Measurements from ENCODE around the gene UPK3BL2.
A peak's percentile ranks its signal among the peaks of the same experiment; 100 is the strongest.
"Not testable (repeated sequence)": the region's sequence is repeated elsewhere in the genome, so short reads cannot be mapped to it uniquely, and the experiment has no call there.

The UPK3BL2 gene

GRCh38 chr7:102517550-102518147 lies 25.8 kb downstream of the UPK3BL2 start, which contains the start of gene RASA4B:
RASA4B (minus strand) TSS chr7:102517777; CDS start chr7:102517710, 67 bp downstream.
- not testable (repeated sequence) for H3K27ac ChIP-seq (replicated peaks); H3K27me3 ChIP-seq (ENCODE audit: insufficient read depth, poor library complexity, severe bottlenecking)
- peak within 1 kb of the TSS; percentile 25; the same call in 1 of the 2 replicates for H3K4me3 ChIP-seq (replicated peaks; ENCODE audit: insufficient read depth, low read length)
- peak in 1 of 2 experiments; percentile 0 for DNase-seq (ENCODE audit: low read depth in 1 of 2, low spot score in 1 of 2)

GRCh38 chr7:102516951-102517350 lies 26.5 kb downstream of the UPK3BL2 start:
- H3K4me3 ChIP-seq (replicated peaks; ENCODE audit: insufficient read depth, low read length); H3K27me3 ChIP-seq (ENCODE audit: insufficient read depth, poor library complexity, severe bottlenecking); DNase-seq (ENCODE audit: low read depth in 1 of 2, low spot score in 1 of 2); H3K27ac ChIP-seq (replicated peaks): not testable (repeated sequence)

DNA sequence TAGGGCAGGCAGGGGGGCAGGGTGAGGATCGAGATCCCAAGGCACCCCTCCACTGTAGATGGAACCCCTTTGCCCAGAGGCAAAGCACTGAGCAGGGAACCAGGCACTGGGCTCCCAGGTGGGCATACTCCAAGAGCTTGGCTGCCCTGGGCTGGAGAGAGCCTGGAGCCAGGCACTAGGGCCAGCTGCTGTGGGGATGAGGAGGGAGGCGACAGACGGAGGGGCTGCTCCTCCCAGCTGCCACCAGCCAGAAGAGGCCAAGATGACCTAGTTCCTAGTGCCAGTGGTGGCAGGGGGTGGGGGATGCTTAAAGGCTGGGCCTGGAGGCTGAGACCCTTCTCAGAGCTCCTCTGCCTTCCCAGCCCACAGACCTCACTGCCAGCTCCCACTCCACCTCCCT lies 27.6 kb downstream of the UPK3BL2 start:
- H3K27ac ChIP-seq (replicated peaks); H3K27me3 ChIP-seq (ENCODE audit: insufficient read depth, poor library complexity, severe bottlenecking); H3K4me3 ChIP-seq (replicated peaks; ENCODE audit: insufficient read depth, low read length); DNase-seq (ENCODE audit: low read depth in 1 of 2, low spot score in 1 of 2): not testable (repeated sequence)

DNA sequence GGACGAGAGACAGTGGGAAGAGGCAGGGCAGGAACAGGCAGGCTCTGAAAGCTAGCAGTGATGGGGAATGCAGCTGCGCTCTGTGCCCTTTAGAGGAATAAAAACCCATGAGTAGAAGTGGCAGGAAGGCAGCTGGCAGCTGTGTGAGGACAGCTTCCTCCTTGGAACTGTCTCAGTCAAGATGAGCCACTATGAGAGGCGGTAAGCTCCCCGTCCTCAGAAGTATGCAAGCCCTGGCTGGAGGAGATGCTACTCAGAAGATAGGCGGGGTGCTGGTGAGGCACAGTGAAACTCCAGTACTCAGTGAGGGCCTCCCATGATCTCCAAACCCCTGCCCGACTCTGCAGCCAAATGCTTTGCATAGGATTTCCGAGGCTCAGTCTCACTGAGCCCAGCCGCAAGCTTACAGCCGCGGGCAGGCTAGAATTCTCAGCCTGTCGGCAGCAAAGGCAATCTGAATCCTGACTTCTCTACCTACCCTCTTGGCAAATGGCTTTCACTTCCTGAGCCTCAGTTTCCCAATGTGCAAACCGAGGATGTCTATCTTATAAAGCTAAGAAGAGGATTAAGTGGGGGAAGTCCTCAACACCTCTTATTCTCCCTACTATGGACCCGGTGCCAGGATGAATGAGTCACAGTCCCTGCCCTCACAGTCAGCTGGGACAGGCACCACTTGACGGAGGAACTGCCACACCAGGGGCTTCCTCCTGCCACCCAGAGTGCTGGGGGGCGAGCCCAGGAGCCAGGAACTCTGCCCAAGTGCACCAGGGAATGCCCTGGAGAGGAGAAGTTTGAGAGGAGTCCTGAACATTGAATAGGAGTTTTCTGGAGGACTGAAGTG lies 28.4 kb downstream of the UPK3BL2 start:
- not testable (repeated sequence) for H3K27ac ChIP-seq (replicated peaks)

GRCh38 chr7:102512642-102513221 lies 30.8 kb downstream of the UPK3BL2 start:
- DNase-seq (ENCODE audit: low read depth in 1 of 2, low spot score in 1 of 2): peak; percentile 63 to 99
- not testable (repeated sequence) for H3K4me3 ChIP-seq (replicated peaks; ENCODE audit: insufficient read depth, low read length); H3K27me3 ChIP-seq (ENCODE audit: insufficient read depth, poor library complexity, severe bottlenecking)
- H3K27ac ChIP-seq (replicated peaks): peak overlapping the region; percentile 70

More for the DNA sequence above, 28.4 kb downstream of the UPK3BL2 start:
- H3K27me3 ChIP-seq (ENCODE audit: insufficient read depth, poor library complexity, severe bottlenecking); DNase-seq (ENCODE audit: low read depth in 1 of 2, low spot score in 1 of 2); H3K4me3 ChIP-seq (replicated peaks; ENCODE audit: insufficient read depth, low read length): not testable (repeated sequence)

DNA sequence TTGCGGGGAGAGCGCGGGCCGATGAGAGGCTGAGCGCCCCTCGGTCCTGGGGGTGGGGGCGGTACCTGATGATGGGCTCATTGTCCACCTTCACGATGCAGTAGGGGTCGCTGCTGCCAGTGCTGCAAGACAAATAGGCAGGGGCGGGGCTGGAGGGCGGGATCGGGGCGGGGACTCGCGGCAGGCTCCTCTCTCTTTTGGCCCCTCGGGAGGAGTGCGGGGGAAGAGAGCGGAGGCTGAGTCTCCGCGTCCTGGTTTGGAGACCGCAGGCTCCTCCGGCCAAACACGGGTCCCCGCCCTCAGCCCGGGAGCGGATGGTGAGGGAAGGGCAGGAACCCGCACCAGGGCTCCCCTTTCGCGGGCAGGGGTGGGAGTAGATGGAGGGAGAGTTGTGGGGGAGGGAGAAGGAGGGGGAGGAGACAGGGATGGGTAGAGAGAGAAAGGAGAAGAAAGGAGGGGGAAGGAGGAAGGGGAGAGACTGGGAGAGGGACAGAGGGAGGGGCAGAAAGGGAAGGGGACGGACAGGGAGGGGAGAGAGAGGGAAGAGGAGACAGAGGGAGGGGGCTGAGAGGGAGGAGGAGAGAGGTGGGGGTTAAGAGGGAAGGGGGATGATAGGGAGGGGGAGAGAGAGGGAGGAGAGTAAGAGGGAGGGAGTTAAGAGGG lies 31.5 kb downstream of the UPK3BL2 start:
- not testable (repeated sequence) for DNase-seq (ENCODE audit: low read depth in 1 of 2, low spot score in 1 of 2)

GRCh38 chr7:102510575-102510974 lies 32.9 kb downstream of the UPK3BL2 start:
- not testable (repeated sequence) for H3K27me3 ChIP-seq (ENCODE audit: insufficient read depth, poor library complexity, severe bottlenecking); H3K27ac ChIP-seq (replicated peaks); H3K4me3 ChIP-seq (replicated peaks; ENCODE audit: insufficient read depth, low read length)
- peak in 1 of 2 experiments; percentile 0 for DNase-seq (ENCODE audit: low read depth in 1 of 2, low spot score in 1 of 2)

More for the DNA sequence above, 31.5 kb downstream of the UPK3BL2 start:
- not testable (repeated sequence) for H3K4me3 ChIP-seq (replicated peaks; ENCODE audit: insufficient read depth, low read length); H3K27ac ChIP-seq (replicated peaks); H3K27me3 ChIP-seq (ENCODE audit: insufficient read depth, poor library complexity, severe bottlenecking)

DNA sequence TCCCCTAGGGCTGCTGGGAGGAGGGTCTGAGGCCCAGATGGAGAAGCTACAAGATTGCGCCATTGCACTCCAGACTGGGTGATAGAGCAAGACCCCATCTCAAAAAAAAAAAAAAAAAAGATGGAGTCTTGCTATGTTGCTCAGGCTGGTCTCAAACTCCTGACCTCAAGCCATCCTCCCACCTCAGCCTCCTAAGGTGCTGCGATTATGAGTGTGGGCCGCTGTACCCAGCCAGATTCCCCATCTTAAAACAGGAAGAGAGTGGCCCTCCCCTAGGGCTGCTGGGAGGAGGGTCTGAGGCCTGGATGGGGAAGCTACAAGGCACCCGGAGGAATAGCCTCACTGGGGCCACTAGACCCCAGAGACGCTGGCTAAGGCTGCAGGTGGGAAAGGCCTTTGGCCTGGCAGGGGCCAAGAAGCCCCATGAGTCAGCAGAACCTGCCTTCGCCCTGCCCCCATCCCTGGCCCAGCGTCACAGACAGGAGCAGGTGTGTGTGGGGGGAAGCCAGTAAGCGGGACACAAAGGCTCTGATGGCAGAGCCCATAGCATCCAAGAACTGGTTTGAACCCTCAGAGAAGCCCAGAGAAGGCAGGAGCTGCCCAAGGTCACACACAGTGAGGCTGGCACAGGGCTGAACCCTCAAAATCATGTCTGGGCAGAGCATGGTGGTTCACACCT lies 35.9 kb downstream of the UPK3BL2 start:
- H3K27ac ChIP-seq (replicated peaks); H3K27me3 ChIP-seq (ENCODE audit: insufficient read depth, poor library complexity, severe bottlenecking): not testable (repeated sequence)

GRCh38 chr7:102505298-102506185 lies 38.0 kb downstream of the UPK3BL2 start:
- H3K27ac ChIP-seq (replicated peaks); DNase-seq (ENCODE audit: low read depth in 1 of 2, low spot score in 1 of 2); H3K27me3 ChIP-seq (ENCODE audit: insufficient read depth, poor library complexity, severe bottlenecking); H3K4me3 ChIP-seq (replicated peaks; ENCODE audit: insufficient read depth, low read length): not testable (repeated sequence)

More for the DNA sequence above, 35.9 kb downstream of the UPK3BL2 start:
- peak in 1 of 2 experiments; percentile 69 for DNase-seq (ENCODE audit: low read depth in 1 of 2, low spot score in 1 of 2)
- not testable (repeated sequence) for H3K4me3 ChIP-seq (replicated peaks; ENCODE audit: insufficient read depth, low read length)

- DNase-seq (ENCODE audit: low read depth in 1 of 2, low spot score in 1 of 2); H3K4me3 ChIP-seq (replicated peaks; ENCODE audit: insufficient read depth, low read length); H3K27ac ChIP-seq (replicated peaks); H3K27me3 ChIP-seq (ENCODE audit: insufficient read depth, poor library complexity, severe bottlenecking): not testable (repeated sequence)
These were observed 40.4 kb downstream of the UPK3BL2 start for GRCh38 chr7:102503141-102503540.

DNA sequence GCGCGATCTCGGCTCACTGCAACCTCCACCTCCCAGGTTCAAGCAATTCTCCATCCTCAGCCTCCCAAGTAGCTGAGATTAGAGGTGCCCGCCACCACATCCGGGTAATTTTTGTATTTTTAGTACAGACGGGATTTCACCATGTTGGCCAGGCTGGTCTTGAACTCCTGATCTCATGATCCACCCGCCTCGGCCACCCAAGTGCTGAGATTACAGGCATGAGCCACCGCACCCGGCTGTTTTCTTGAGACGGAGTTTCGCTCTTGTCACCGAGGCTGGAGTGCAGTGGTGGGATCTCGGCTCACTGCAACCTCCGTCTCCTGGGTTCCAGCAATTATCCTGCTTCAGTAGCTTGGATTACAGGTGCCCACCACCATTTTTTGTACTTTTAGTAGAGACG lies 45.2 kb downstream of the UPK3BL2 start:
- not testable (repeated sequence) for DNase-seq (ENCODE audit: low read depth in 1 of 2, low spot score in 1 of 2); H3K27me3 ChIP-seq (ENCODE audit: insufficient read depth, poor library complexity, severe bottlenecking); H3K27ac ChIP-seq (replicated peaks); H3K4me3 ChIP-seq (replicated peaks; ENCODE audit: insufficient read depth, low read length)

GRCh38 chr7:102497308-102497707 lies 46.2 kb downstream of the UPK3BL2 start:
- H3K27ac ChIP-seq (replicated peaks); DNase-seq (ENCODE audit: low read depth in 1 of 2, low spot score in 1 of 2); H3K27me3 ChIP-seq (ENCODE audit: insufficient read depth, poor library complexity, severe bottlenecking); H3K4me3 ChIP-seq (replicated peaks; ENCODE audit: insufficient read depth, low read length): not testable (repeated sequence)

- H3K27ac ChIP-seq (replicated peaks); H3K4me3 ChIP-seq (replicated peaks; ENCODE audit: insufficient read depth, low read length); DNase-seq (ENCODE audit: low read depth in 1 of 2, low spot score in 1 of 2); H3K27me3 ChIP-seq (ENCODE audit: insufficient read depth, poor library complexity, severe bottlenecking): not testable (repeated sequence)
These were observed 46.6 kb downstream of the UPK3BL2 start for GRCh38 chr7:102496861-102497260.

All from HL-60 (cell line).